Effector memory CD8-positive, alpha-beta T cell (primary cell): ENCODE measurements around the gene ATAD1.
A peak's percentile ranks its signal among the peaks of the same experiment; 100 is the strongest.
"Not testable (repeated sequence)": the region's sequence is repeated elsewhere in the genome, so short reads cannot be mapped to it uniquely, and the experiment has no call there.

Source experiments
- ATAC-seq: fragments of 150-1000 bp; cut with Tn5 transposase; replicated peaks from 2 replicates; pipeline ENCODE4 v1.10.0; 2021; ENCODE audit warnings: mild to moderate bottlenecking, moderate library complexity
- DNase-seq, 3 experiments: peaks; one replicate each; pipeline ENCODE4 v3.0.0; 2021
- H3K27ac Mint-ChIP-seq, 2 donors: one replicate each; pipeline ENCODE4 v1.8.0; 2022; ENCODE audit warnings: mild to moderate bottlenecking in 2 of 2, mixed read lengths in 2 of 2, moderate library complexity in 2 of 2
- H3K27me3 Mint-ChIP-seq, 2 donors: one replicate each; pipeline ENCODE4 v1.8.0; 2022; ENCODE audit warnings: mixed read lengths in 2 of 2
- H3K36me3 Mint-ChIP-seq: one replicate; pipeline ENCODE4 v1.8.0; 2022; ENCODE audit warnings: mild to moderate bottlenecking, moderate library complexity, mixed read lengths; ENCODE audit not compliant: insufficient read depth
- H3K4me1 Mint-ChIP-seq, 2 donors: one replicate each; pipeline ENCODE4 v1.8.0; 2022; ENCODE audit warnings: low read depth in 2 of 2, mixed read lengths in 2 of 2
- H3K4me3 Mint-ChIP-seq, 2 donors: one replicate each; pipeline ENCODE4 v1.8.0; 2022; ENCODE audit warnings: mild to moderate bottlenecking in 2 of 2, mixed read lengths in 2 of 2, moderate library complexity in 2 of 2
- H3K9me3 Mint-ChIP-seq, 2 donors: one replicate each; pipeline ENCODE4 v1.8.0; 2022; ENCODE audit warnings: mixed read lengths in 2 of 2
- total RNA-seq, 9 experiments: gene quantifications; one replicate each; lab custom pipeline; 2026; lab: John Stamatoyannopoulos, UW

ATAD1 gene, protein sequence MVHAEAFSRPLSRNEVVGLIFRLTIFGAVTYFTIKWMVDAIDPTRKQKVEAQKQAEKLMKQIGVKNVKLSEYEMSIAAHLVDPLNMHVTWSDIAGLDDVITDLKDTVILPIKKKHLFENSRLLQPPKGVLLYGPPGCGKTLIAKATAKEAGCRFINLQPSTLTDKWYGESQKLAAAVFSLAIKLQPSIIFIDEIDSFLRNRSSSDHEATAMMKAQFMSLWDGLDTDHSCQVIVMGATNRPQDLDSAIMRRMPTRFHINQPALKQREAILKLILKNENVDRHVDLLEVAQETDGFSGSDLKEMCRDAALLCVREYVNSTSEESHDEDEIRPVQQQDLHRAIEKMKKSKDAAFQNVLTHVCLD
- 46.4 to 120 (median 99.5) reads per million in 9 experiments for total RNA-seq

DNA sequence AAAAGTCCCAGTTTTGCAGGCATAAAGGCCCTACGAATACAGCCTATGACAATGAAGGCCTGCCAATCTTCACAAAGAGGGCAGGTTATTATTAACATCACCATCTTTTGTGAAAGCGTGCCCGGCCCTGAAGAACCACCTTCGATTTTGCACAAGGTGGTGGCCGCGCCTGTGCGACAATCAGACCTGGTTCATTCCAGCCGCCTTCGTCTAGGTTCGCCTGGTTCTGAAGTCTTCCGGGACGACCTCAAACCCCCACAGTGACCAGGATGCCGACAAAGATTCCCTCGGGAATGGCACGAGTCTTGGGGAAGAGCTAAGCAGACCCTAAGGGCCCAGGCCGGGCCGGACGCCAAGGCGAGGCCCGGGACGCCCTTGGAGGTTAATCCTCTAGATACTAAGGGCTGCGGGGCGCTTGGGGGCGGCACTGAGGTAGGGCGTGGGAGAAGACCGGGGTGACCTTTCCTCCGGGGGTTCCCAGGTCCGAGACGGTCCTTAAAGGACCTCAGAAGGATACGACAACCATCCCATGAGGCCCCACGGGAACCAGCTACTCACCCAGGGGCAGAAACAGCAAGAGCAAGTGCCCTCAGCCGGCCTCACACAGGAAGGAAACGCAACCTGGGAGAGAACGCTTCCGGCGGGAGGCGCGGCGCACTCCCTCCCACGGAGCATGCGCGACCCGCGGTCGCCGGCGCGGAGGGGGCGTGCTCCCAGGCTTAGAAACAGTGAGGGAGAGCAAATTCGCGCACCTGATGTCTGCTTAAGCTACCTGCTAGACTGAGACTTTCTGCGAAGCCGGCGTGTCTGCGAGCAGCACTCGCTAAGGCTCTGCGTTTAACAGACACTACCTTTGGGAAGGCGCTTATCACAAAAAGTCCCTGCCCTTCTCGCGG lies at the start of gene ATAD1:
Gene ATAD1 (minus strand): TSS at position 618 of the 896 bp plus-strand sequence. CDS start 3,627 bp downstream, outside the sequence.
- peak; percentile 85 for ATAC-seq
- Mint-ChIP-seq H3K27ac (peak within 1 kb of the TSS; percentile 96 to 97), H3K4me1 (peaks cover 24 to 39% of the 10 kb centered on the region in 2 donors)

GRCh38 chr10:87867453-87867852 lies 49.4 kb upstream of the ATAD1 start:
- no peak for ATAC-seq
- peak overlapping the region; percentile 95 to 100 for H3K4me3 Mint-ChIP-seq
- H3K9me3 Mint-ChIP-seq = no peaks in the 10 kb centered on the region
- no peaks in the 10 kb centered on the region for H3K27me3 Mint-ChIP-seq
- DNase-seq = no peak
- H3K27ac Mint-ChIP-seq = peak overlapping the region in 1 of 2 donors; percentile 25
- H3K4me1 Mint-ChIP-seq = peaks cover 47 to 53% of the 10 kb centered on the region in 2 donors
- H3K36me3 Mint-ChIP-seq = peaks cover 44% of the 10 kb centered on the region

More for the DNA sequence above, at the start of gene ATAD1:
- DNase-seq = peak; percentile 82 to 86 (median 86)
- Mint-ChIP-seq H3K4me3 (peak within 1 kb of the TSS; percentile 89 to 90), H3K9me3 (no peaks in the 10 kb centered on the region), H3K36me3 (peaks cover 26% of the 10 kb centered on the region), H3K27me3 (no peaks in the 10 kb centered on the region)

DNA sequence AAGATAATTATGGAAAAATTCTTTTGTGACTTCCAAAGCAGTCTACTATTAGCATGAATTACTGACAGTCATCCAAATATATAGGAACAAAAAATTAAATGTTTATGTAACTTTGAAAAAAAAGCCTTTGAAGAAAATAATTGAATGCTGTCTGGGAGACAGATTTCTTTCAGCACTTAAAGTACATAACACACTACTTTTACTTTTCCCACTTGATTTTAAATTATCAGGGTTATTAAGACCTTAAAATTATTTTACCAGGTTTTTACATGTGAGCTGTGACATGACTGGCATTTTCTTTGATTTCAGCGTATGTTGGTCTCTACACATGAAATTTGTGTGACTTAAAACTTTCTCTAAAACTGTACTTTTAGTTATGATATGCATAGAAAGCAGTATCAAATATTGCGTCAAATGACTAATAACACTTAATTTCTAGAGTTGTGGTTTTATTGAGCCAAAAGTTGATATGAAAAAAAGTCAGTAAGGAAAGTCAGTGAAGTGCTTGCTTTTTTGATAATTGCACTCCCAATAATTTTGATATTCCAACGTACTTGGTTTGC lies 48.5 kb upstream of the ATAD1 start:
- H3K4me3 Mint-ChIP-seq = peak overlapping the region; percentile 95 to 100
- H3K9me3 Mint-ChIP-seq = no peaks in the 10 kb centered on the region
- H3K36me3 Mint-ChIP-seq = peaks cover 48% of the 10 kb centered on the region
- no peaks in the 10 kb centered on the region for H3K27me3 Mint-ChIP-seq
- H3K27ac Mint-ChIP-seq = peak overlapping the region in 1 of 2 donors; percentile 25
- DNase-seq = no peak
- no peak for ATAC-seq
- peaks cover 53 to 55% of the 10 kb centered on the region in 2 donors for H3K4me1 Mint-ChIP-seq

DNA sequence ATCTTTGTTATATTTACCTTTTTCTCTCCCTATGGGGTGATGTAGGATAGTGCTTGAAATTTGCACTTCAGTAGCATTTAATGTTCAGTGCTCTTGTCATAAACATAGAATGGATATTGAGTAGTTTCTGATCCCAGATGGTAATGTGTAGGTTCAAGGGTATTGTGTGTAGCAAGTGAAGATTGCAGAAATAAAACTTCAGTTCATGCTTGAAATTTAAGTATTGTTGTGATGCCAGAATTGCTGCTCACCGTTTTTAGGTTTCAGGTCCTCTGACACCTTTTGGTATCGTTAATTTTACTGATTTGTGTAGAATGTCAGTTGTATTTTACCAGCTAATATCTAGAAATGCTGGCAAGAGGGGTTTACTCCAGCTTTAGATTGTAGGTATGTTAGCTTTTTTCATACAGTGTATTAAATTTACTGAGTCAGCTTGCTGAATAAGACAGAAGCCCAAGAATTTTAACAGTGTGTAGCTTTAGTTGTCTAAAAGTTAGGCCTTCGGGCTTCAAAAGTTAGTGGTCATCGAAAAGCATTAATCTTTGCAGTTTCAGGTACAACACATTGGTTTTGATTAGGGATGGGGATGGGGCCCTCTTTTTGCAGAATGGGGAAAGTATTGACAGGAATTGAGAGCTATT lies 47.3 kb upstream of the ATAD1 start:
- no peak for DNase-seq
- peaks cover 49% of the 10 kb centered on the region for H3K36me3 Mint-ChIP-seq
- peak overlapping the region; percentile 86 to 98 for H3K27ac Mint-ChIP-seq
- no peaks in the 10 kb centered on the region for H3K27me3 Mint-ChIP-seq
- no peaks in the 10 kb centered on the region for H3K9me3 Mint-ChIP-seq
- H3K4me1 Mint-ChIP-seq = peaks cover 51 to 55% of the 10 kb centered on the region in 2 donors
- H3K4me3 Mint-ChIP-seq = peak overlapping the region; percentile 95 to 100
- ATAC-seq = no peak

DNA sequence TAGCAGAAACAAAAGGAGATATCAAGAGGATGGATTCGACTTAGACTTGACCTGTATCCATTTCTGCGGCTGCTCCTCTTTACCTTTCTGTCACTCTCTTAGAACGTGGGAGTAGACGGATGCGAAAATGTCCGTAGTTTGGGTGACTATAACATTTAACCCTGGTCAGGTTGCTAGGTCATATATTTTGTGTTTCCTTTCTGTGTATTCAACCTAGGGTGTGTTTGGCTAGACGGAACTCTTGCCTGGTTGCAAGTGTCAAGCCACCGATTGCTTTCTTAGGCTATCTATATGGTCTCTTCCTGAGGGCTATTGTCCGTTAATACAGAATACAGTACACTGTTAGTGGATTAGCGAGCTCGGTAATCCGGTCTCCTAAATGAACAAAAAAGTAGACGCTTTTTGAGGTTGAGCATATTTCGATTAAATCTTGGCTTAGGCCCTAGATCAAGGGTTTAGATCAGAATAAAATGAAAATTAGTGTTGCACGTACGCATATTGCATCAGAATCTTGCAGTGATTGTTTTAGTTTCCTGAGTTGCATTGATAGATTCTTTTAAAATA lies 46.6 kb upstream of the ATAD1 start:
- Mint-ChIP-seq H3K4me3 (peak overlapping the region; percentile 95 to 100), H3K27me3 (no peaks in the 10 kb centered on the region), H3K36me3 (peaks cover 49% of the 10 kb centered on the region), H3K9me3 (no peaks in the 10 kb centered on the region), H3K4me1 (peaks cover 46 to 55% of the 10 kb centered on the region in 2 donors), H3K27ac (peak overlapping the region; percentile 86 to 98)
- DNase-seq (peak in 1 of 3 experiments; percentile 7), ATAC-seq (no peak)

GRCh38 chr10:87863951-87864495 lies 46.0 kb upstream of the ATAD1 start:
- peak overlapping the region; percentile 95 to 100 for H3K4me3 Mint-ChIP-seq
- H3K4me1 Mint-ChIP-seq = peaks cover 42 to 52% of the 10 kb centered on the region in 2 donors
- not testable (repeated sequence) for ATAC-seq, H3K27me3 Mint-ChIP-seq, H3K9me3 Mint-ChIP-seq
- DNase-seq = peak; percentile 11 to 25 (median 17)
- peak overlapping the region; percentile 86 to 98 for H3K27ac Mint-ChIP-seq
- H3K36me3 Mint-ChIP-seq = peaks cover 45% of the 10 kb centered on the region

- DNase-seq (peak; percentile 67 to 74 (median 74)), ATAC-seq (peak; percentile 39)
- Mint-ChIP-seq H3K27me3 (no peaks in the 10 kb centered on the region), H3K4me1 (peaks cover 35 to 46% of the 10 kb centered on the region in 2 donors), H3K36me3 (peaks cover 39% of the 10 kb centered on the region), H3K27ac (peak within 1 kb of the TSS; percentile 89 to 98), H3K9me3 (no peaks in the 10 kb centered on the region), H3K4me3 (peak within 1 kb of the TSS; percentile 95 to 100)
These were observed 45.3 kb upstream of the ATAD1 start, which contains the start of the genes KLLN and PTEN for GRCh38 chr10:87863053-87863943. Gene KLLN, minus strand, starts transcription at chr10:87863533. Its CDS starts 1,046 bp downstream, at chr10:87862487. Gene PTEN, plus strand, starts transcription at chr10:87863625. Its CDS starts 845 bp downstream, at chr10:87864470.

DNA sequence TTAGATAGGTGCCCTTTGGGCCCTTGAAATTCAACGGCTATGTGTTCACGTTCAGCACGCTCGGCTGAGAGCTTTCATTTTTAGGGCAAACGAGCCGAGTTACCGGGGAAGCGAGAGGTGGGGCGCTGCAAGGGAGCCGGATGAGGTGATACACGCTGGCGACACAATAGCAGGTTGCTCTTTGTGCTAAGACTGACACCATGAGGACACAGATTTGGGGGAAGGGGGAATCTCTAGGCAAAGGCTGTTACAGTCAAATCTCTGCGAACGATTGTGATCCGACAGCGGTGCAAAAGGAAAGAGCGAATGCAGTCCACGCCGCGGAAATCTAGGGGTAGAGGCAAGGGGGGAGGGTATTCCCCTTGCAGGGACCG lies 44.6 kb upstream of the ATAD1 start:
- Mint-ChIP-seq H3K27me3 (no peaks in the 10 kb centered on the region), H3K4me3 (peak overlapping the region; percentile 95 to 100), H3K9me3 (no peaks in the 10 kb centered on the region), H3K4me1 (peaks cover 34 to 46% of the 10 kb centered on the region in 2 donors), H3K27ac (peak overlapping the region; percentile 89 to 98), H3K36me3 (peaks cover 39% of the 10 kb centered on the region)
- DNase-seq (no peak), ATAC-seq (peak; percentile 47)

DNA sequence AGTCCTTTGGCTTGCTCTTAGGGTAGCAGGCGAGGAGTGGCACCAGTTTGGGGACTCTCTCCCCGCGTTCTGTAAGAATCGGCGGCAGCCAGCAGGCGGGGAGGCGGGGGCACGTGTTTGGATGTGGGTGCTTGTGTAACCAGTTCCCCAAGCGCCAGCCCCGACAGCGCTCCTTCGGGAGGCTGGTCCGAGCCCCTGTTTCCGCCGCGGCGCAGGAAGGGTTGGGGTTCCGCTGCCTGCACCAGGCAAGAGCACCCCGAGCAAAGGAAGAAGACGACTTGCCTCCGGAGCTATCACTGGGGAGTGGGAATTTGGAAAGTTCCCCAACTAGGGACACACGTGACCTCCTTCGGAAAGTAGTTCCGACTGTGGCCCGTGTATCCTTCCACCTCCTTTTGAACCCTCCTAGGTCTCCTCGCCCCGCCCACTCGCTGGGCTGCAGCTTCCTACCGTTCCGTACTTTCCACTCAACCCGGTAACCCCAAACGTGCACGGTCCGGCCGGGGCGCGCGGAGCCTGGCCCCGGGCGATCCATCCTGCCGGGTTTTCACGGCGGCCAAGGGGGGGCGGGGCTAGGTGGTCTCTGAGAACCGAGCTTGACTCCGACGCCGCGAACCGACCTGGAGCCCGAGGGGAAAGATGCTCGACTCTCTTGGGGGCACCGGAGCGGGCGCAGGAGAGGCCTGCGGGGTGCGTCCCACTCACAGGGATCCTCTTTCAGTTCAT lies 44.1 kb upstream of the ATAD1 start:
- peak; percentile 71 for ATAC-seq
- Mint-ChIP-seq H3K4me1 (peaks cover 34 to 45% of the 10 kb centered on the region in 2 donors), H3K27ac (peak overlapping the region; percentile 89 to 98), H3K4me3 (peak overlapping the region; percentile 95 to 100), H3K36me3 (peaks cover 39% of the 10 kb centered on the region), H3K27me3 (no peaks in the 10 kb centered on the region), H3K9me3 (no peaks in the 10 kb centered on the region)
- DNase-seq = peak; percentile 91 to 93 (median 92)

- ATAC-seq (no peak), DNase-seq (peak in 2 of 3 experiments; percentile 5 to 6)
- Mint-ChIP-seq H3K27me3 (no peaks in the 10 kb centered on the region), H3K4me3 (peak overlapping the region; percentile 95 to 100), H3K4me1 (peaks cover 30 to 41% of the 10 kb centered on the region in 2 donors), H3K27ac (peak overlapping the region; percentile 89 to 98), H3K36me3 (peaks cover 34% of the 10 kb centered on the region), H3K9me3 (no peaks in the 10 kb centered on the region)
These were observed 43.5 kb upstream of the ATAD1 start for GRCh38 chr10:87861566-87861952.
